KMS-11 (cell line): Measurements from ENCODE around the gene TRPM2.
"Not testable (repeated sequence)": the region's sequence is repeated elsewhere in the genome, so short reads cannot be mapped to it uniquely, and the experiment has no call there.

Source experiments
- H2AFZ ChIP-seq: fragments of 200-600 bp; sonication (generic); 2 replicates; pipeline ENCODE4 v1.6.1; 2016; ENCODE audit warnings: antibody characterized with exemption, mixed run types, low read depth
- H3K27ac ChIP-seq: fragments of 200-600 bp; sonication (generic); 2 replicates; pipeline ENCODE4 v1.6.1; 2016; ENCODE audit warnings: mild to moderate bottlenecking, mixed run types
- H3K27me3 ChIP-seq: fragments of 200-600 bp; sonication (generic); 2 replicates; pipeline ENCODE4 v1.6.1; 2017; ENCODE audit warnings: mild to moderate bottlenecking, low read depth, mixed run types, moderate library complexity; ENCODE audit not compliant: insufficient read depth
- H3K36me3 ChIP-seq: fragments of 200-600 bp; sonication (generic); 2 replicates; pipeline ENCODE4 v1.6.1; 2017; ENCODE audit warnings: mild to moderate bottlenecking, mixed run types; ENCODE audit not compliant: insufficient read depth
- H3K4me1 ChIP-seq: fragments of 200-600 bp; sonication (generic); 2 replicates; pipeline ENCODE4 v1.6.1; 2016; ENCODE audit warnings: mild to moderate bottlenecking, low read depth, mixed run types; ENCODE audit not compliant: poor library complexity, severe bottlenecking
- H3K4me2 ChIP-seq: fragments of 200-600 bp; sonication (generic); 2 replicates; pipeline ENCODE4 v1.7.0; 2016; ENCODE audit warnings: mild to moderate bottlenecking, mixed run types
- H3K4me3 ChIP-seq: fragments of 200-600 bp; sonication (generic); IDR thresholded peaks from 2 replicates; pipeline ENCODE4 v1.6.1; 2017; ENCODE audit warnings: low read depth, low read length, mixed read lengths; ENCODE audit not compliant: insufficient read depth
- H3K79me2 ChIP-seq: fragments of 200-600 bp; sonication (generic); 2 replicates; pipeline ENCODE4 v1.6.1; 2016; ENCODE audit warnings: low read depth, mixed run types; ENCODE audit not compliant: insufficient read depth
- H3K9ac ChIP-seq: fragments of 200-600 bp; sonication (generic); 2 replicates; pipeline ENCODE4 v1.6.1; 2016; ENCODE audit warnings: mild to moderate bottlenecking, mixed run types
- H4K20me1 ChIP-seq: fragments of 200-600 bp; sonication (generic); 2 replicates; pipeline ENCODE4 v1.6.1; 2016; ENCODE audit warnings: mild to moderate bottlenecking, mixed run types; ENCODE audit not compliant: insufficient read depth
- CTCF ChIP-seq: fragments of 200-600 bp; sonication (generic); conservative IDR thresholded peaks from 2 replicates; pipeline ENCODE4 v1.6.1; 2017; ENCODE audit warnings: low read depth, mild to moderate bottlenecking, antibody characterized with exemption, low read length, moderate library complexity, mixed read lengths

Gene TRPM2

GRCh38 chr21:44338971-44339910 lies 14.2 kb upstream of the TRPM2 start, which contains the start of gene CFAP410:
Gene CFAP410 (minus strand): TSS chr21:44339390. CDS start chr21:44339194, 196 bp downstream.
- Histone ChIP-seq H3K4me1 (peaks cover 17% of the 10 kb centered on the region), H3K4me2 (peak within 1 kb of the TSS; percentile 95), H3K79me2 (no peaks in the 10 kb centered on the region), H3K9ac (peak within 1 kb of the TSS; percentile 88), H4K20me1 (no peaks in the 10 kb centered on the region), H3K4me3 (peak within 1 kb of the TSS; percentile 37), H2AFZ (peak within 1 kb of the TSS; percentile 43), H3K36me3 (no peaks in the 10 kb centered on the region), H3K27ac (peak within 1 kb of the TSS; percentile 95), H3K27me3 (peaks cover 18% of the 10 kb centered on the region; the same call in 1 of the 2 replicates)
- TF ChIP-seq CTCF: no peak

GRCh38 chr21:44341726-44342458 lies 11.5 kb upstream of the TRPM2 start:
- H3K4me3 ChIP-seq, H3K9ac ChIP-seq, H3K27ac ChIP-seq, H2AFZ ChIP-seq, H3K79me2 ChIP-seq, H3K36me3 ChIP-seq, H4K20me1 ChIP-seq, H3K4me2 ChIP-seq: not testable (repeated sequence)
- Histone ChIP-seq H3K27me3 (peaks cover 44% of the 10 kb centered on the region; the same call in 1 of the 2 replicates), H3K4me1 (peaks cover 17% of the 10 kb centered on the region)

- H3K36me3 ChIP-seq, H3K9ac ChIP-seq, H4K20me1 ChIP-seq, H3K27ac ChIP-seq, H3K79me2 ChIP-seq, H3K4me3 ChIP-seq, H3K4me2 ChIP-seq, H2AFZ ChIP-seq: not testable (repeated sequence)
- peaks cover 14% of the 10 kb centered on the region for H3K4me1 ChIP-seq
- peaks cover 54% of the 10 kb centered on the region; the same call in 1 of the 2 replicates for H3K27me3 ChIP-seq
These were observed 10.4 kb upstream of the TRPM2 start for GRCh38 chr21:44342981-44343380.

- no peak for TF ChIP-seq CTCF
- H3K79me2 ChIP-seq: no peaks in the 10 kb centered on the region
These were observed 8.8 kb upstream of the TRPM2 start for GRCh38 chr21:44344541-44345183.

GRCh38 chr21:44345495-44345894 lies 7.9 kb upstream of the TRPM2 start:
- Histone ChIP-seq H3K27me3 (peaks cover 65% of the 10 kb centered on the region; the same call in 1 of the 2 replicates), H3K79me2 (no peaks in the 10 kb centered on the region), H3K27ac (no peak overlapping the region), H3K4me3 (no peak overlapping the region), H3K4me1 (peaks cover 2% of the 10 kb centered on the region), H3K36me3 (no peaks in the 10 kb centered on the region), H2AFZ (no peak overlapping the region), H4K20me1 (no peaks in the 10 kb centered on the region), H3K9ac (no peak overlapping the region), H3K4me2 (no peak overlapping the region)
- TF ChIP-seq CTCF: no peak

More at GRCh38 chr21:44344541-44345183, 8.8 kb upstream of the TRPM2 start:
- Histone ChIP-seq H3K36me3 (no peaks in the 10 kb centered on the region), H3K9ac (no peak overlapping the region), H3K4me2 (no peak overlapping the region), H3K4me3 (no peak overlapping the region), H2AFZ (no peak overlapping the region), H3K27me3 (peaks cover 65% of the 10 kb centered on the region; the same call in 1 of the 2 replicates), H4K20me1 (no peaks in the 10 kb centered on the region), H3K4me1 (peaks cover 9% of the 10 kb centered on the region), H3K27ac (no peak overlapping the region)
